Calu3 (cell line): ENCODE data around the gene NKX6-2. TPM values are rescaled to one million over a fixed set of nuclear protein-coding genes. Genes with fewer than 3 reads are reported as not detected.

Experiments used
- BruUV-seq: library from RNA; stranded (reverse); fragments of 400-500 nt; replicated peaks from 2 replicates; lab custom pipeline; 2021; lab: Mats Ljungman, UMichigan
- CTCF ChIA-PET: fragments of 300-600 bp; sonication (Branson Sonifier 250); formaldehyde crosslinking; loops from one replicate; lab custom pipeline; 2022; ENCODE audit warnings: antibody characterized with exemption; lab: Charles Lee
- DNase-seq: peaks from one replicate; pipeline ENCODE4 v3.0.0; 2022
- H3K27ac Mint-ChIP-seq: one replicate; pipeline ENCODE4 v1.8.0; 2022; ENCODE audit warnings: mixed read lengths; ENCODE audit not compliant: unreplicated experiment
- H3K27me3 Mint-ChIP-seq: one replicate; pipeline ENCODE4 v1.8.0; 2022; ENCODE audit warnings: mixed read lengths; ENCODE audit not compliant: unreplicated experiment
- H3K36me3 Mint-ChIP-seq: one replicate; pipeline ENCODE4 v1.8.0; 2022; ENCODE audit warnings: mild to moderate bottlenecking, moderate library complexity, mixed read lengths; ENCODE audit not compliant: insufficient read depth, unreplicated experiment
- H3K4me1 Mint-ChIP-seq: one replicate; pipeline ENCODE4 v1.8.0; 2022; ENCODE audit warnings: mild to moderate bottlenecking, low read depth, mixed read lengths; ENCODE audit not compliant: unreplicated experiment
- H3K4me3 Mint-ChIP-seq: one replicate; pipeline ENCODE4 v1.8.0; 2022; ENCODE audit warnings: mild to moderate bottlenecking, low read depth, moderate library complexity, mixed read lengths; ENCODE audit not compliant: unreplicated experiment
- H3K9me3 Mint-ChIP-seq: one replicate; pipeline ENCODE4 v1.8.0; 2022; ENCODE audit warnings: low read depth, mixed read lengths; ENCODE audit not compliant: unreplicated experiment
- intact Hi-C: fragments of 100-400 bp; cut with micrococcal nuclease; formaldehyde crosslinking; loops from one replicate; pipeline ENCODE4 v1.10.0; 2022; ENCODE audit not compliant: unreplicated experiment
- total RNA-seq: library from RNA; stranded (reverse); gene quantifications from 2 replicates; pipeline ENCODE4 v1.2.3, GENCODE V29; 2022
- TF ChIP-seq, protein P1 (sequence below): fragments of 200-600 bp; IDR thresholded peaks from one replicate; pipeline ENCODE4 v1.8.0; 2022; ENCODE audit warnings: antibody characterized with exemption; ENCODE audit not compliant: unreplicated experiment

Gene NKX6-2
- total RNA-seq, 1 experiment from 2014 or later, result not detected

DNA sequence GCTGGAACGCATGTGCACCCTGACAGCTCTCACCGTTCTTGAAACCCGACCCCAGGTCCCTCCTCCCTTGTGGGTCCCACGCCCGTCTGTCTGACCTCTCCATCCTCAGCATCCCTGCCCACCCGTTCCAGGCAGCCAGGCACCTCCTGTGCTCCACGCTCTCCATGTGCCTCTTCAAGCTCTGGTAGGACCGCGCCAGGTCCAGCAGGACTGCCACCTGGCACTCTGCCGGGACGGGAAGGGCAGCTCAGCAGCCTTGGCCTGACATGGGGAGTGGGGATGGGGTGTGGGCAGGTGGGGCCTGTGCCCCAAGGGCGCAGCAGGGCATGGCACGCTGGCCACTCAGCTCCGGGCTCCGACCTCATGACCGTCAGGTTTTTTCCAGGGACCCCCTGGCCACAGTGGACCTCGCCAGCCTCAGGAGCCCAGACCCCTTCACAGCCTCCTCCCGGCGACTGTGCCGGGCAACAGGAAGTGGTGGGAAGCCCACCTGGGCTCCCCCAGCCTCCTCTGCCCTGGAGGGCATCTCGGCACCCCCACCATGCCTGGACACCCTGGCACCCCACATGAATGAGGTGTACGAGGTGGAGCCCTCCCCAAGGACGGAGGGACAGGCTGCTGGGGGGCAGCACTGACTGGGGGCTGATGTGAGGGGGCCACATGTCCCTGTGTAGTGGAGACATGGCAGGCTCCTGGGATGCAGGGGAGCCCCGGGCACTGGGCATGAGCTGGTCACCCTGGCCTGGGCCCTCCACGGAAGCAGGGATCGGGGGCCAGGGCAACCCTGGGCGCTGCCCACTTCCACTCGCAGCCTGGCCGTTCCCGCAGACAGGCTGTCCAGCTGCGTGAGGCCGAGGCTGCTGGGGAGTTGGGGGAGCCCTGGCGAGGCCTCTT is 25.1 kb upstream of the NKX6-2 start:
- Mint-ChIP-seq H3K4me1 (no peaks in the 10 kb centered on the region), H3K9me3 (no peaks in the 10 kb centered on the region), H3K36me3 (no peaks in the 10 kb centered on the region), H3K27ac (no peak overlapping the region), H3K4me3 (no peak overlapping the region), H3K27me3 (peaks cover 34% of the 10 kb centered on the region)
- no TSS peak for BruUV-seq
- no peak for DNase-seq
- TF ChIP-seq, protein P1, sequence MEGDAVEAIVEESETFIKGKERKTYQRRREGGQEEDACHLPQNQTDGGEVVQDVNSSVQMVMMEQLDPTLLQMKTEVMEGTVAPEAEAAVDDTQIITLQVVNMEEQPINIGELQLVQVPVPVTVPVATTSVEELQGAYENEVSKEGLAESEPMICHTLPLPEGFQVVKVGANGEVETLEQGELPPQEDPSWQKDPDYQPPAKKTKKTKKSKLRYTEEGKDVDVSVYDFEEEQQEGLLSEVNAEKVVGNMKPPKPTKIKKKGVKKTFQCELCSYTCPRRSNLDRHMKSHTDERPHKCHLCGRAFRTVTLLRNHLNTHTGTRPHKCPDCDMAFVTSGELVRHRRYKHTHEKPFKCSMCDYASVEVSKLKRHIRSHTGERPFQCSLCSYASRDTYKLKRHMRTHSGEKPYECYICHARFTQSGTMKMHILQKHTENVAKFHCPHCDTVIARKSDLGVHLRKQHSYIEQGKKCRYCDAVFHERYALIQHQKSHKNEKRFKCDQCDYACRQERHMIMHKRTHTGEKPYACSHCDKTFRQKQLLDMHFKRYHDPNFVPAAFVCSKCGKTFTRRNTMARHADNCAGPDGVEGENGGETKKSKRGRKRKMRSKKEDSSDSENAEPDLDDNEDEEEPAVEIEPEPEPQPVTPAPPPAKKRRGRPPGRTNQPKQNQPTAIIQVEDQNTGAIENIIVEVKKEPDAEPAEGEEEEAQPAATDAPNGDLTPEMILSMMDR, result no peak
- intact Hi-C loops, result no loop called here
- CTCF ChIA-PET, result no interaction called here

DNA sequence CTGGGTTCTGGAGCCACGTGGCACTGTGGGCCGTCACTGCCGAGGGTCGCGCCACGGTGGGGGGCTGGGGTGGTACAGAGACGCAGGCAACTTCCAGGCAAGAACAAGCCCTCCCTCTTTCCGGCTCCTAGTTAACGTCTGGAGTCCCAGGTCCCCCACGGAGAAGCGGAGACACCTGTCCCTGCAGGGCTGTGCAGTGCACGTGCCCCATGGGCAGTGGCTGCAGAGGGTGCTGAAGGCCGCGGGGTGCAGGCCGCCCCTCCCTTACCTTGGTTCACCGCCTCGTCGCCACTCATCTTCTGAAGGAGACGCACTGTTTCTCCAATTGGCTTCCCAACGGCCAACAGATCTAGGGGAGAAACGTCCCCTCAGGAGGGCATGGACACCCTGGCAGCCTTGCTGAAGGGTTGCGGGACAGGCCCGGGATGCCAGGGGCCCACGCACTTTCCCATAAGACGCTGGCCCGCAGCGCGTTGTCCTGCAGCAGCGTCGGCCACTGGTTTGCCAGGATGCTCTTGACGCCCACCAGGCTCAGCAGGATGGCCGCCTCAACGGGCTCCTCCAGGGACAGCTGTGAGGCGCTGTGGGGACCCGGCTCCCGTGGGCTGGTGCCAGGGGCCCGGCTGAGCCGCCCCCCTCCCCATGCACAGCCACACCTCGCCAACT is 24.3 kb upstream of the NKX6-2 start:
- no peak overlapping the region for H3K4me3 Mint-ChIP-seq

DNA sequence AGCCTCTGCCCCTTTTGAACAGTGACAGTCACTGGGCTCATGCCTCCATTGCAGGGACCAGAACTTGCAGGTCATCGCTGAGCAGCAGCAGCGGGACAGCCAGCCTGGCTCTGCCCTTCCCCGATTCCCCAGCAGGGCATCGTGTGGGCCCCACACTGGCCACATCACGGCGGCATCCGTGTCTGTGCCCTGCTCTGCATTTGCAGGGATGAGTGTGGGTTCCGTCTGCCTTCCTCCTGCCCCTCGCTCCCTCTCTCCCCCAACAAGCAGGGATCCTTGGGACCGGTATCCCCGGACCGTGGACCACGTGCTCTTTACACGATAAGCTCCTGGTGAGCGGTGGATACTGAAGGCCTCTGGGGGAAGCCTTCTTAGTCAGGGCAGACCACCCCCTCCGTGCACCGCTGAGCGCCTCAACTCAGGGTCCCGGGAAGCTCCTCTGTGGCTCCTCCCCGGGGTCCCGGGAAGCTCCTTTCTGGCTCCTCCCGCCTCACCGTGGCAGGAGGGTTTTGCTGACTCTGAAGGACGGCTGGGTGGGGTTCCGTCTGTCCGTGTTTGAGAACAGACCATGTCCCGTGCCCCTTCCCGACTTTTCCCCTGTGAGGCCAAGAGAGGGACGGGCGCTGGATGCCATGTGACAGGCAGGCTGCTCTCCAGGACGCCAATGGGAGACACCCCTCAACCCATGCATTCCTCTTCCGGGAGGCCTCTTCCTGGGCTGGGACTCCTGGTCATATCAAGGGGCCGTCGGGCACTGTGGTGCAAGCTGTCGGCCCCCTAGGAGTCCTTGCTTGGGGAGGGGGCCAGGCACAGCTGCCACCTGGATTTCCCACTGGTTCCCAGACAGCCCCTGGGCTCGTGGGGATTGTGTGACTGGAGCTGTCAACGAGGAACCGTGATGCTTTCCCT is 23.5 kb upstream of the NKX6-2 start:
- intact Hi-C loops, result no loop called here
- no peak overlapping the region for H3K4me3 Mint-ChIP-seq
- no peak for DNase-seq
- CTCF ChIA-PET, result no interaction called here
- H3K4me1 Mint-ChIP-seq, result no peaks in the 10 kb centered on the region
- no peaks in the 10 kb centered on the region for H3K9me3 Mint-ChIP-seq
- BruUV-seq, result no TSS peak
- H3K27ac Mint-ChIP-seq, result no peak overlapping the region
- peaks cover 18% of the 10 kb centered on the region for H3K27me3 Mint-ChIP-seq
- TF ChIP-seq, protein P1, result no peak
- no peaks in the 10 kb centered on the region for H3K36me3 Mint-ChIP-seq

More for the DNA sequence above, 24.3 kb upstream of the NKX6-2 start:
- TF ChIP-seq, protein P1, result no peak
- Mint-ChIP-seq H3K27me3 (peaks cover 26% of the 10 kb centered on the region), H3K36me3 (no peaks in the 10 kb centered on the region), H3K4me1 (no peaks in the 10 kb centered on the region), H3K9me3 (no peaks in the 10 kb centered on the region), H3K27ac (no peak overlapping the region)
- intact Hi-C loops, result no loop called here
- DNase-seq, result no peak
- CTCF ChIA-PET, result no interaction called here
- BruUV-seq, result no TSS peak
